CD14-positive monocyte (primary cell): Measurements from ENCODE around the gene CTSV. TPM values are rescaled to one million over a fixed set of nuclear protein-coding genes. Genes with fewer than 3 reads are reported as not detected.
A peak's percentile ranks its signal among the peaks of the same experiment; 100 is the strongest.

Experiments used
- DNase-seq, 3 donors: peaks; one replicate each; pipeline ENCODE4 v3.0.0-alpha.2; 2011 to 2022
- H2AFZ ChIP-seq: 2 replicates; pipeline ENCODE4 v1.6.0; 2012; ENCODE audit warnings: mild to moderate bottlenecking, low read depth, low read length, inconsistent platforms; ENCODE audit not compliant: insufficient read depth, poor library complexity, severe bottlenecking
- H3K27ac ChIP-seq, 2 donors: 1 replicate in 1 of 2; 2 replicates in 1 of 2; pipeline ENCODE4 v1.5.1; 2012 to 2013; ENCODE audit warnings: low read length in 2 of 2, control low read depth in 1 of 2, inconsistent platforms in 1 of 2, low read depth in 1 of 2, mild to moderate bottlenecking in 1 of 2
- H3K27me3 ChIP-seq, 2 donors: one replicate each; pipeline versions ENCODE4 v1.6.0 to v1.6.1; 2011 to 2013; ENCODE audit warnings: low read length in 2 of 2; ENCODE audit not compliant: control insufficient read depth in 2 of 2, insufficient read depth in 2 of 2
- H3K36me3 ChIP-seq, 2 donors: replicated peaks in 1 of 2; 1 replicate in 1 of 2; 2 replicates in 1 of 2; pipeline versions ENCODE4 v1.5.1 to v1.6.1; 2012 to 2013; ENCODE audit warnings: low read length in 2 of 2, control low read depth in 1 of 2, inconsistent platforms in 1 of 2, mild to moderate bottlenecking in 1 of 2; ENCODE audit not compliant: insufficient read depth in 2 of 2, control insufficient read depth in 1 of 2
- H3K4me1 ChIP-seq, 2 donors: 1 replicate in 1 of 2; 2 replicates in 1 of 2; pipeline versions ENCODE4 v1.5.1 to v1.6.1; 2012 to 2013; ENCODE audit warnings: low read length in 2 of 2, control low read depth in 1 of 2, inconsistent platforms in 1 of 2, mild to moderate bottlenecking in 1 of 2, moderate library complexity in 1 of 2; ENCODE audit not compliant: insufficient read depth in 2 of 2, control insufficient read depth in 1 of 2
- H3K4me2 ChIP-seq: replicated peaks from 2 replicates; pipeline ENCODE3; 2012; ENCODE audit warnings: low read length, moderate library complexity, mild to moderate bottlenecking; ENCODE audit not compliant: poor library complexity, severe bottlenecking; ENCODE audit errors: extremely low read depth
- H3K4me3 ChIP-seq, 3 experiments: fragments of 200-600 bp in 1 of 3; sonication (generic) in 1 of 3; replicated peaks in 1 of 3; 1 replicate in 2 of 3; 2 replicates in 1 of 3; pipeline ENCODE4 v1.5.1; 2011 to 2013; ENCODE audit warnings: low read length in 3 of 3, mild to moderate bottlenecking in 3 of 3, control low read depth in 2 of 3, low read depth in 2 of 3, inconsistent platforms in 1 of 3, moderate library complexity in 1 of 3
- H3K79me2 ChIP-seq: 2 replicates; pipeline ENCODE4 v1.6.0; 2012; ENCODE audit warnings: mild to moderate bottlenecking, control low read depth, inconsistent platforms, low read length, moderate library complexity; ENCODE audit not compliant: insufficient read depth
- H3K9ac ChIP-seq: 2 replicates; pipeline ENCODE4 v1.6.0; 2017; ENCODE audit warnings: low read length, mild to moderate bottlenecking; ENCODE audit not compliant: insufficient read depth, poor library complexity, severe bottlenecking
- H3K9me3 ChIP-seq, 2 donors: replicated peaks in 1 of 2; 1 replicate in 1 of 2; 2 replicates in 1 of 2; pipeline versions ENCODE4 v1.5.1 to v1.6.1; 2012 to 2013; ENCODE audit warnings: low read length in 2 of 2, control low read depth in 1 of 2; ENCODE audit not compliant: control insufficient read depth in 1 of 2, insufficient read depth in 1 of 2
- H4K20me1 ChIP-seq: 2 replicates; pipeline ENCODE4 v1.6.0; 2012; ENCODE audit warnings: mild to moderate bottlenecking, low read length, control low read depth, moderate library complexity; ENCODE audit not compliant: insufficient read depth
- H3K27ac Mint-ChIP-seq, 7 donors: one replicate each; pipeline ENCODE4 v1.8.0; 2020; ENCODE audit warnings: mild to moderate bottlenecking in 7 of 7, mixed read lengths in 7 of 7, moderate library complexity in 6 of 7, inconsistent platforms in 2 of 7
- H3K27me3 Mint-ChIP-seq, 3 donors: one replicate each; pipeline ENCODE4 v1.8.0; 2021 to 2022; ENCODE audit warnings: low read depth in 3 of 3, mild to moderate bottlenecking in 3 of 3, mixed read lengths in 3 of 3, moderate library complexity in 3 of 3, inconsistent platforms in 1 of 3
- H3K36me3 Mint-ChIP-seq, 2 donors: one replicate each; pipeline ENCODE4 v1.8.0; 2020; ENCODE audit warnings: mixed read lengths in 2 of 2, inconsistent platforms in 1 of 2, mild to moderate bottlenecking in 1 of 2
- H3K4me1 Mint-ChIP-seq: one replicate; pipeline ENCODE4 v1.8.0; 2020; ENCODE audit warnings: mild to moderate bottlenecking, mixed read lengths
- H3K4me3 Mint-ChIP-seq, 2 donors: one replicate each; pipeline ENCODE4 v1.8.0; 2020; ENCODE audit warnings: mild to moderate bottlenecking in 2 of 2, mixed read lengths in 2 of 2, moderate library complexity in 1 of 2
- H3K9me3 Mint-ChIP-seq, 7 donors: one replicate each; pipeline ENCODE4 v1.8.0; 2020 to 2022; ENCODE audit warnings: mixed read lengths in 7 of 7, mild to moderate bottlenecking in 6 of 7, moderate library complexity in 6 of 7, inconsistent platforms in 2 of 7
- WGBS: methylation state at CpG from one replicate; pipeline ENCODE4 v1.1.5; 2013; ENCODE audit warnings: missing lambda C conversion rate; ENCODE audit not compliant: insufficient coverage; 5-methylcytosine and 5-hydroxymethylcytosine counted together
- intact Hi-C, 2 donors: fragments of 100-400 bp; cut with micrococcal nuclease; formaldehyde crosslinking; loops; one replicate each; pipeline versions ENCODE4 v1.15.0 to v1.15.1; 2023
- polyA plus RNA-seq, 3 donors: library from polyadenylated mRNA; depleted of rRNA in 1 of 3; unstranded in 2 of 3; stranded (reverse) in 1 of 3; fragments of 300-500 nt in 2 of 3; fragments of >200 nt in 1 of 3; fragmentation: Illumina TruSeq in 2 of 3; gene quantifications; 1 replicate in 2 of 3; 2 replicates in 1 of 3; pipeline ENCODE4 v1.2.3, GENCODE V29; 2012 to 2021
- TF ChIP-seq, protein P1 (sequence below): fragments of 200-600 bp; IDR thresholded peaks from one replicate; pipeline ENCODE4 v1.8.0; 2022; ENCODE audit warnings: antibody characterized with exemption, mild to moderate bottlenecking

Gene CTSV
- polyA plus RNA-seq, 3 donors = 0.04 TPM; not detected in 2

DNA sequence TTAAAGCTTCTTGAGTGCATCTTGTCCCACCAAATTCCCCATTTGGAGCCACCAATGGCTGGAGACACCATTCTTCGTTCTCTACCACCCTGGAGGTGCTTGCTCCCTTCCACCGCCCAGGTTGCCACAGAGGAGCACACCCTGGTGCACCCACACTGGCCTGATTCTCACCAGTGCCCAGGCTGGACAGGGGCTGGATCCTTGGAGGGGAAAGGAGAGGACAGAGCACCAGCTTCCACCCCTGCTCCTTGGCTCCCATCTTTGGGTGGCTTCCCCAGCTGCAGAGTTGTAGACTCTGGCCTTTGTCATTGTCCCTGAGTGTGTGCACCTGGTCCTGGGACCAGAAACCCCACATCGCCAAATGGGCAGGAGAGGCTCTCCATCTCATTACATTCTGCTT lies 21.9 kb upstream of the CTSV start:
- WGBS = 80% methylated on average over 2 of the region's 3 CpGs
- intact Hi-C loops = no loop called here

DNA sequence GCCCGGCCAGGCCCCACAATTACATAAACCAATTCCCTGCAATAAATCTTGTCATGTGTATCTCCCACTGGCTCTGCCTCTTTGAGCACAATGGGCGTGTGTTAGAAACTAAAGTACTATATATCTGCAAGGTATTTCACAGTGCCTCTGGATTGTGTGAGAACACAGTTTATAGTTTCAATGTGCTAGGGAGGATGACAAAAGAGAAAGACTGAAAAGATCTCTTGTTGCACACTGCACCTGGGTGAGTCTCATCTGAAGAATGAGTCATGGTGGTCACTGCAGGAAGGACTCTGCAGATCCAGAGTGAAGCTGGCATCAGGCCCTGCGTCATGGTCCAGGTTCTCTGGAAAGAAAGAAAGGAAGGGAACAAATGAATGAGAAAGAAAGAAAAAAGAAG lies 20.7 kb upstream of the CTSV start:
- Histone ChIP-seq H2AFZ (no peak overlapping the region), H3K4me3 (no peak overlapping the region), H4K20me1 (no peaks in the 10 kb centered on the region), H3K27me3 (peaks cover 0 to 10% of the 10 kb centered on the region in 2 donors), H3K9ac (no peak overlapping the region), H3K27ac (no peak overlapping the region), H3K9me3 (no peaks in the 10 kb centered on the region), H3K4me1 (no peaks in the 10 kb centered on the region), H3K79me2 (no peaks in the 10 kb centered on the region), H3K4me2 (no peak overlapping the region), H3K36me3 (no peaks in the 10 kb centered on the region)
- intact Hi-C loops = no loop called here
- 90% methylated on average over 2 of the region's 3 CpGs for WGBS
- Mint-ChIP-seq H3K9me3 (peaks cover 0 to 5% (median 0%) of the 10 kb centered on the region in 7 donors), H3K27me3 (peaks cover 10 to 27% (median 10%) of the 10 kb centered on the region in 3 donors), H3K4me3 (no peak overlapping the region), H3K27ac (peak overlapping the region in 1 of 7 donors; percentile 5), H3K36me3 (no peaks in the 10 kb centered on the region), H3K4me1 (no peaks in the 10 kb centered on the region)
- TF ChIP-seq, protein P1, sequence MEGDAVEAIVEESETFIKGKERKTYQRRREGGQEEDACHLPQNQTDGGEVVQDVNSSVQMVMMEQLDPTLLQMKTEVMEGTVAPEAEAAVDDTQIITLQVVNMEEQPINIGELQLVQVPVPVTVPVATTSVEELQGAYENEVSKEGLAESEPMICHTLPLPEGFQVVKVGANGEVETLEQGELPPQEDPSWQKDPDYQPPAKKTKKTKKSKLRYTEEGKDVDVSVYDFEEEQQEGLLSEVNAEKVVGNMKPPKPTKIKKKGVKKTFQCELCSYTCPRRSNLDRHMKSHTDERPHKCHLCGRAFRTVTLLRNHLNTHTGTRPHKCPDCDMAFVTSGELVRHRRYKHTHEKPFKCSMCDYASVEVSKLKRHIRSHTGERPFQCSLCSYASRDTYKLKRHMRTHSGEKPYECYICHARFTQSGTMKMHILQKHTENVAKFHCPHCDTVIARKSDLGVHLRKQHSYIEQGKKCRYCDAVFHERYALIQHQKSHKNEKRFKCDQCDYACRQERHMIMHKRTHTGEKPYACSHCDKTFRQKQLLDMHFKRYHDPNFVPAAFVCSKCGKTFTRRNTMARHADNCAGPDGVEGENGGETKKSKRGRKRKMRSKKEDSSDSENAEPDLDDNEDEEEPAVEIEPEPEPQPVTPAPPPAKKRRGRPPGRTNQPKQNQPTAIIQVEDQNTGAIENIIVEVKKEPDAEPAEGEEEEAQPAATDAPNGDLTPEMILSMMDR = no peak
- no peak for DNase-seq

More for the DNA sequence above, 21.9 kb upstream of the CTSV start:
- Mint-ChIP-seq H3K4me1 (no peaks in the 10 kb centered on the region), H3K27me3 (peaks cover 4 to 27% (median 7%) of the 10 kb centered on the region in 3 donors), H3K36me3 (no peaks in the 10 kb centered on the region), H3K27ac (no peak overlapping the region), H3K9me3 (peaks cover 2 to 9% (median 3%) of the 10 kb centered on the region in 7 donors), H3K4me3 (no peak overlapping the region)
- Histone ChIP-seq H3K4me2 (no peak overlapping the region), H3K27ac (no peak overlapping the region), H3K9me3 (peaks cover 0 to under 1% of the 10 kb centered on the region in 2 donors), H3K4me1 (no peaks in the 10 kb centered on the region), H3K79me2 (no peaks in the 10 kb centered on the region), H3K9ac (no peak overlapping the region), H2AFZ (no peak overlapping the region), H3K4me3 (no peak overlapping the region), H3K36me3 (no peaks in the 10 kb centered on the region), H3K27me3 (peaks cover 0 to 10% of the 10 kb centered on the region in 2 donors), H4K20me1 (no peaks in the 10 kb centered on the region)
- DNase-seq = no peak
- TF ChIP-seq, protein P1 = no peak
